ENCODE data around the gene ADGRD2.

GRCh38 chr9:124497441-124497840 is 47.2 kb downstream of the ADGRD2 start:
- TF ChIP-seq, protein P1, sequence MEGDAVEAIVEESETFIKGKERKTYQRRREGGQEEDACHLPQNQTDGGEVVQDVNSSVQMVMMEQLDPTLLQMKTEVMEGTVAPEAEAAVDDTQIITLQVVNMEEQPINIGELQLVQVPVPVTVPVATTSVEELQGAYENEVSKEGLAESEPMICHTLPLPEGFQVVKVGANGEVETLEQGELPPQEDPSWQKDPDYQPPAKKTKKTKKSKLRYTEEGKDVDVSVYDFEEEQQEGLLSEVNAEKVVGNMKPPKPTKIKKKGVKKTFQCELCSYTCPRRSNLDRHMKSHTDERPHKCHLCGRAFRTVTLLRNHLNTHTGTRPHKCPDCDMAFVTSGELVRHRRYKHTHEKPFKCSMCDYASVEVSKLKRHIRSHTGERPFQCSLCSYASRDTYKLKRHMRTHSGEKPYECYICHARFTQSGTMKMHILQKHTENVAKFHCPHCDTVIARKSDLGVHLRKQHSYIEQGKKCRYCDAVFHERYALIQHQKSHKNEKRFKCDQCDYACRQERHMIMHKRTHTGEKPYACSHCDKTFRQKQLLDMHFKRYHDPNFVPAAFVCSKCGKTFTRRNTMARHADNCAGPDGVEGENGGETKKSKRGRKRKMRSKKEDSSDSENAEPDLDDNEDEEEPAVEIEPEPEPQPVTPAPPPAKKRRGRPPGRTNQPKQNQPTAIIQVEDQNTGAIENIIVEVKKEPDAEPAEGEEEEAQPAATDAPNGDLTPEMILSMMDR (IDR thresholded peaks at IDR 0.05): no peak
- no peak for TF ChIP-seq POLR2A (IDR thresholded peaks at IDR 0.05)

All from thyroid gland (tissue), 4 donors.